EH (cell line): Measurements from ENCODE around the gene MAK.
"Not testable (repeated sequence)": the region's sequence is repeated elsewhere in the genome, so short reads cannot be mapped to it uniquely, and the experiment has no call there.

ENCODE experiments used
- DNase-seq: peaks from one replicate; pipeline ENCODE4 v3.0.0-alpha.2; 2015; ENCODE audit warnings: low read depth

Gene MAK

GRCh38 chr6:10722820-10723566, 115.3 kb downstream of the MAK start, which contains the start of gene TMEM14C:
Gene TMEM14C, plus strand, starts transcription at chr6:10723070. Its CDS starts 1,544 bp downstream, at chr6:10724614.
- peak; percentile 99 for DNase-seq

DNA sequence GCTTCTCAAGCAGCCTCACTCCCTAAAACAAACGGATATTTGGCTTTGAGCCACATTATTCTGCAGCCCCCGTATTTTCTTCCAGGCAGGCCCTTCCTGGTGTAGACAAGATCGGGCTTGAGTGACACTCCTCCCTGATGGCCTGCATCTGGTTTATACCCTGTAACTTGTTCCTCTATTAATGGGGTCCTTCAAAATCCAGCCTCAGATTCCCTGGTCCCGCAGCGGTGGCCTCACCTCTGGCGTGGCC, 115.8 kb downstream of the MAK start:
- DNase-seq: no peak

- no peak for DNase-seq
Measured at GRCh38 chr6:10721850-10722569, 116.3 kb downstream of the MAK start.

- DNase-seq: not testable (repeated sequence)
Measured at GRCh38 chr6:10720960-10721849, 117.1 kb downstream of the MAK start.

DNA sequence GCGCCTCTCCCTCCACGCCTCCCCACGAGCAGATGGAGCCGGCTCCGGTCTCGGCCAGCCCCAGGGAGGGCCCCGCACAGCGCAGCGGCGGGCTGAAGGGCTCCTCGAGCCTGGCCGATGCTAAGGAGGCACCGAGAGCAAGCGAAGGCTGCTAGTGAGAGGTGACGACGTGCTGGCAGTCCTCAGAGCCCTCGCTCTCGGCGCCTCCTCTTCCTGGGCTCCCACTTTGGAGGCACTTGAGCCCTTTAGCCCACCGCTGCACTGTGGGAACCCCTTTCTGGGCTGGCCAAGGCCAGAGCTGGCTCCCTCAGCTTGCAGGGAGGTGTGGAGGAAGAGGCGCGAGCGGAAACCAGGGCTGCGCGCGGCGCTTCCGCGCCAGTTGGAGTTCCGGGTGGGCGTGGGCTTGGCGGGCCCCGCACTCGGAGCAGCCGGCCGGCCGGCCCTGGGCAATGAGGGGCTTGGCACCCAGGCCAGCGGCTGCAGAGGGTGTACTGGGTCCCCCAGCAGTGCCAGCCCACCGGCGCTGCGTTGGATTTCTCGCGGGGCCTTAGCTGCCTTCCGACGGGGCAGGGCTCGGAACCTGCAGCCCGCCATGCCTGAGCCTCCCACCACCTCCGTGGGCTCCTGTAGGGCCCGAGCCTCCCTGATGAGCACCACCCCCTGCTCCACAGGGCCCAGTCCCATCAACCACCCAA, 117.9 kb downstream of the MAK start:
- peak; percentile 56 for DNase-seq

- no peak for DNase-seq
Measured at GRCh38 chr6:10719964-10720264, 118.4 kb downstream of the MAK start.

- DNase-seq: peak; percentile 49
Measured at GRCh38 chr6:10719296-10719963, 118.9 kb downstream of the MAK start.

- DNase-seq: no peak
Measured at GRCh38 chr6:10713962-10714361, 124.4 kb downstream of the MAK start.
